Kidney glomerular epithelial cell (primary cell): Measurements from ENCODE around the gene RPUSD4.

Experiments
- DNase-seq: peaks from one replicate; lab custom pipeline; 2025; lab: John Stamatoyannopoulos, UW

Gene RPUSD4

GRCh38 chr11:126157326-126158030 is 54.0 kb downstream of the RPUSD4 start:
- no peak for DNase-seq

- no peak for DNase-seq
These were observed 54.6 kb downstream of the RPUSD4 start for GRCh38 chr11:126156814-126157213.

- DNase-seq: no peak
These were observed 55.9 kb downstream of the RPUSD4 start for GRCh38 chr11:126155402-126156187.

- DNase-seq: no peak
These were observed 56.8 kb downstream of the RPUSD4 start for GRCh38 chr11:126154691-126155090.

- DNase-seq: peak; percentile 11
These were observed 57.5 kb downstream of the RPUSD4 start for GRCh38 chr11:126153972-126154371.

GRCh38 chr11:126153006-126153405 is 58.4 kb downstream of the RPUSD4 start:
- no peak for DNase-seq

GRCh38 chr11:126152586-126152985 is 58.9 kb downstream of the RPUSD4 start:
- no peak for DNase-seq

GRCh38 chr11:126152152-126152551 is 59.3 kb downstream of the RPUSD4 start:
- no peak for DNase-seq
